ENCODE results near the gene CDK5R1.

Gene CDK5R1

DNA sequence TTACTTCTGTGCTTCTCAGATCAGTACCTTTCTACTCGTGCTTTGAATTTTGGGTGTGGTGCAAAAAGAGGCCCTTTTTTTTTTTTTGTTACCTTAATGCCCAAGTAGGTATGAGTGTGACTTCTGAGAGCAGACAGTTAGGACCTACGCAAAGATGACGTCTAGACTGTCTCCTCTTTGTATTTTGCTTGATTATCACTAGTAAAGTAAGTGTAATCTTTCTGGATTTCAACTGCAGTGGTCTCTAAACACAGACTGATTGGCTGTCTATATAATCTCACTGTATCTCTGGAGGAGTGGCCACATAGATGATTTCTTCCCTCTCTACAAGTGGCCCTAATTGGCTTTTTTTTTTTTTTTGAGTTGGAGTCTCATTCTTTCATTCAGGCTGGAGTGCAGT is 11.5 kb upstream of the CDK5R1 start:
- no peak for FAIRE-seq

DNA sequence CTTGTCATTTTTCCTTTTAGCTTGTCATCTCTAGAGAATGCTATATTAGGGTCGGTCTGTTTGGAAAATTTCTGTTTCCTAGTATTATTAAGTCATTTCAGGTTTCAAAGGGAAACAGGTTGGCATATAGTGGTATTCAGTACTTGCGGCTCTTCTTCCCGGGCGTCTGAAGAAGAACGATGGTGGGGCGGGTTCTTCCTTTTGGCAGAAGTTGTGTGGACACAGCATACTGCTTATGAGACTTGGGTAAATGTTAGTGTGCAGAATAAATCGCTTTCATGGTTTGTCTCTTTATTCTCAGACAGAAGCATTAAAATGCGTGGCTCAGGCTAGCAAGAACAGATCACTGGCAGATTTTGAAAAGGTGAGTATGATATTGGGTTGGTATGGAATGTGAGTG is 9.6 kb upstream of the CDK5R1 start:
- FAIRE-seq = no peak

DNA sequence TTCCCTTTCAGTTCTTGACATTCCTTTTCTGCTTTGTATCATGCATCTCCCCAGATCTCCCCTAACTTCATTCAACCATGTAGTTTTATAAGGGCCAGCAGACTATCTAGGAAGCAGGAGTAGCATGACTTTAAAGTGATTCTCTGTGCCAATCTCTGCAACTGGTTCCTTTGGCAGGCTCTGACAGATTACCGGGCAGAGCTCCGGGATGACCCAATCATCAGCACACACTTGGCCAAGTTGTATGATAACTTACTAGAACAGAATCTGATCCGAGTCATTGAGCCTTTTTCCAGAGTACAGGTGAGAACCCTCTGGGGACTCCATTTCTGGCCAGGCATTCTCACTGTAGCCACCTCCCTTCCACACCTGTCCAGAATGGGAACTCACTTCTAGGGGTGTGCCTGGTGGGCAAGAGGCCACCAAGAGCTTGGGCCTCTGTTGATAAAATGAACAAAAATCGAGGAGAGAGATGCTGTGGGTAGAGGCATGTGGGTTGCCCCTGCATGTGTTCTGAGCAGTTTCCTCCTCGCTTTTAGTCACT is 7.6 kb upstream of the CDK5R1 start:
- FAIRE-seq = no peak

DNA sequence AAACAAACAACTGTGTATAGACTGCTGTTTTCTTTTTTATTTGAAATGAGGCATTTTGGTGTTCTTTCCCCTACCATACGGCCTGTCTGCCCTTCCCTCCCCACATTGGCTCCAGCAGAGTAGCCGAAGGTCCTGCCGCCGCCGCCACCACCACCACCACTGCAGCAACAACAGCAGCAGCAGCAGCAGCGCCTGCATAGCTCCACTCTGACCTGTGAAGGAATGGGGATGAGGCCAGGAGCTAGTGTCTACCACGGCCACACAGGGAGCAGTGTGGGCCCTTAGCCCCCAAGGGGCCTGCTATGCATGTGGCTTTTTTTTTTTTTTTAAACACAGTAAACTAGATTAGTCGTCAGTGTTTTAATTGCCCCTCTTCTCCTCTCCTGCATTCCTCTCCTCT is 5.6 kb upstream of the CDK5R1 start:
- FAIRE-seq = no peak

DNA sequence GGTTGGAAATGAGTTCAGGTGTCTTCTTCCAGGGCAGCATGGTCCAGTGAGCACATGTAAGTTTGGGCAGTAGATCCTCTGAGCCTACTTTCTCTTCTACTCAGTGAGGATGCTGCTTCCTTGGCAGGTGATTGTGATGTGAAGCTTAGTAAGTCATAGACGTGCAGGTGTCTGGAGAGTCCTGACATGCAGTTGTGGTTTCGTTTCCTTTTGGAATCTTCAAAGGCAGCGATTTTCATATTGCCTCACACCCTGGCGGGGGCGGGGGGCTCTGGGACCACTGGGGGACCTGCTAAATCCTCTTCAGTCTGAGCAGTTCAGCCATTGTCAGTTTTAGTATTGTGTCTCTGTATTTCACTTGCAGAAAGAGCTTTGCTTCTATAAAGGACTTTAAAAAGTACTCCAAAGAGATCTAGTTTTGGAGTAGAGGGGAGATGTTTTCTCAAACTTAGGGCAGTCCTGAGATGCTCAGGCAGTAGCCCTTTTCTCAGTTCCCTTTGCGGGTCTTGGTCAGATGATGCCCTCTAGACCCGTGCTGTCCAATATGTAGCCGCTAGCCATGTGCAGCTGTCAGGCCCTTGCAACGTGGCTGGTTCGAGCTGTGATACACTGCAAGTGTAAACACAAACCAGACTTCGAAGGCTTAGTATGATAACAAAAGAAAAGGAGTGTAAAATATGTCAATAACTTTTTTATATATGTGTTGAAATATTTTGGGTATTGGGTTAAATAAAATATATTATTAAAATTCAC is 4.0 kb upstream of the CDK5R1 start:
- FAIRE-seq = no peak

DNA sequence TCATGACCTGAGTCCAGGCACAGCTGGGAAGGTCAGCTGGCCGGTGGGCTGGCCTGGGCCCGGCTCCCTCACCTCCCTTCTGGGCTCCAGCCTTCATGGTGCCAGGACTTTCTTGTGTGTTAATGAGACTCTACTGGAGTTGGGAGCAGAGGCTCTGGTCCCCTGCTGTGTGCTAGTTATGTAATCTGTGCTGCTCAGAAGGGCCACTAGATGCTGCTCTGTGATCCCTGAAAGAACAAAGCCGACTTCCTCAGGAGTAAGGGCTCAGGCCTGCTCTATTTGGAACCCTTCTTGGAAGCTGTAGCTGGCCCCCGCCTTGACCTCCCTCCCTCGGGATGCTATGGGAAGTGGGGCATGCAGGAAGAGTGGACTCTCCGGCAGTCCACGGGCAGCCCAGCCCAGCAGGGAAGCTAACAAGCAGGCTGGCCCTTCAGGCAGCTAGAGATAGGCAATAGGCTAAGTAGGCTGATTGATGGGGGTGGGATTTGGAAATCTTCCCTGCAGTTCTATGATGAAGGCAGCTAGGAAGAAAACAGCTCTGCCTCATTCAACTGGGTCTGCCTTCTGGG is 3.3 kb upstream of the CDK5R1 start:
- FAIRE-seq = peak; percentile 71

DNA sequence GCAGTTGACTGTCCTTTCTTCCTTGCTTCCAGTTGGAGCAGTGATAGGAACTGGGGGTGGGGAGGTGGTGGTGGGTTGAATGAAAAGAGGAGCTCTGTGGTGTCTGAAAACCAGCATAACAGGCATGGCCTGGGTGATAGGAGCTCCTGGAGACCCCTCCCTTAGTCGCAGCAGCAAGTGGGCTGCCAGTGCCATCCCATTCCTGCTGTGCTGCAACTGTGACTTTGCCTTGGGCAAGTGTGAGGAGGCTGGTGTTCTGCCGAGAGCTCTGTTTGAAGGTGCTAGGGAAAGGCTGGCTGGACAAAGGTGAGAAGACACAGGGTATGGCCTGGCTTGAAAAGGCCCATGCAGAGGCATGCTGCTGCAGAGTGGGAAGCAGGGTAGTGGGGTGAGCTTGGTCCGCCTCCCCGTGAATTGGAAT is 2.7 kb upstream of the CDK5R1 start:
- no peak for FAIRE-seq

DNA sequence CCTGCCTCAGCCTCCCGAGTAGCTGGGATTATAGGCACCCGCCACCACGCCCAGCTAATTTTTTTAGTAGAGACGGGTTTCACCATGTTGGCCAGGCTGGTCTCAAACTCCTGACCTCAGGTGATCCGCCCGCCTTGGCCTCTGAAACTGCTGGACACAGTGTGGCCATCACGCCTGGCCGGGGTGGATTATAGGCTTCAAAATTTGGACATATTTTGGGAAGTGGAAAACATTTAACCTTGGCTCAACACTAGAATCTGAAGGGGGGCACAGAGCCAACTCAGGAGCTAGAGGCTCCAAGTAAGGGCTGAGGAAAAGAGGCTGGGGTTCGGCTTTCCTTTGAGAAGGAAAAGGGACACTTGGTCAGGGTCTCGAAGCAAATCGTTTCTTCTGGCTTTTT is 2.2 kb upstream of the CDK5R1 start:
- no peak for FAIRE-seq

DNA sequence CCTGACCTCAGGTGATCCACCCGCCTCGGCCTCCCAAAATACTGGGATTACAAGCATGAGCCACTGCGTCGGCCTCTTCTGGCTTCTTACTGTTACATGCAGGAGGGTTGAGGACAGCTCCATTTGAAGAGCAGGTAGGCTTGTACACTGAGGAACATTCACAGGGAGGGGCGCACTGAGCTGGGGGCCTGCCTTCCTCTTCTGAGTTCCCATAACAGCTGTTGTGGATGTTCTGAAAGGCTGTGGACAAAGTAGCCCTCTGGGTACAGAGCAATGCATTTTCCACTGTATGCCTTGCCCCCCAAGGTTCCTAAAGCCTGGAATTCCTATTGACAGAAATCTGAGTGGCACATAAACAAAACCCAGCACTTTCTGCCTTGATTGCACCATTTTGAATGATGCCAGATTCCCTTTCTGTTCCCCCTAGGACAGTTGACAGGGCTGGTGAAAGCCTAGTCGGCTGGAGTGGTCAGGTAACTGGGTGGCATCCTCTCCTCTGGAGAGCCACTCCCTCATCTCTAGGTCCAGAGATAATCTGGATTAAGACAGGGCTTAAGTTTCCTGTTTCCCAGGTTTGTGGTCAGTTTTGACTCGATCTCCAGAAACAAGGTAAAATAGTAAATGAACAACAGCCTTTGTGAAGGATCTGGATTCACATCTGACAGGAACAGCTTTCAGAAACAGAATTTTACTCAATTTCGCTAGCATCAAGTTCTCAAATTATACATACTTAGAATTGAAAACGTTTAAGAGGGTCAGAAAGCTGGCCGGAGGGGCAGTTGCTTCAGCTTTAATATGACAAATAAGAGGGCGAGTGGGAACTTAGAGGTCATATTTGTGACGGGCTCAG is 1.3 kb upstream of the CDK5R1 start:
- no peak for FAIRE-seq

DNA sequence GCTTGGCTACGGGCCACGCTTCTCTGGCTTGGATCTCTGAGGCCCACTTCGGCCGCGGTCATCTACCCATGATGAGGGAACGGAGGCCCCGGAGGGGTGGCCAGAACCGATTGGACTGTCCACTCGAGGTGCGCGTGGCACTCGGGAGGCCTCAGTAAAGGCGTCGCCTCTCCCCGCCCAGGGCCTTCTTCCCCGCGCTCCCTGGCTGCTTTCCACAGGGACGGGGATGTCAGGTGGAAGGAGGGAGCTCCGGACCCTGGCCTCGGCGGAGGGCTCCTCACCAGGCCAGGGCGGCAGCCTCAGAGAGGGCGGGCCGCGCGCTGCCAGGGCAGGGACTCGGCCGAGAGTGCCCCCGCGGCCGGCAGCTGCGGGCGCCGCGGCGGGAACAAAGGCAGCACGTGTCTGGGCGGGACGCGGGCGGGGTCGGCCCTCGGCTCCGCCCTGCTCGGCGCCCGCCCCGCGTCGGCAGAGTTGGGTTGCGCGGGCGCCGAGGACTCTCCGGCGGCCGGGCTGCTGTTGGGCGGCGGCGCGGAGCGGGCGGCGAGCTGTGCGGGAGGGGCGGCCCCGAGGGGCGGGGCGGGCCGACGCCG is 587 bp upstream of the CDK5R1 start:
- FAIRE-seq = no peak

DNA sequence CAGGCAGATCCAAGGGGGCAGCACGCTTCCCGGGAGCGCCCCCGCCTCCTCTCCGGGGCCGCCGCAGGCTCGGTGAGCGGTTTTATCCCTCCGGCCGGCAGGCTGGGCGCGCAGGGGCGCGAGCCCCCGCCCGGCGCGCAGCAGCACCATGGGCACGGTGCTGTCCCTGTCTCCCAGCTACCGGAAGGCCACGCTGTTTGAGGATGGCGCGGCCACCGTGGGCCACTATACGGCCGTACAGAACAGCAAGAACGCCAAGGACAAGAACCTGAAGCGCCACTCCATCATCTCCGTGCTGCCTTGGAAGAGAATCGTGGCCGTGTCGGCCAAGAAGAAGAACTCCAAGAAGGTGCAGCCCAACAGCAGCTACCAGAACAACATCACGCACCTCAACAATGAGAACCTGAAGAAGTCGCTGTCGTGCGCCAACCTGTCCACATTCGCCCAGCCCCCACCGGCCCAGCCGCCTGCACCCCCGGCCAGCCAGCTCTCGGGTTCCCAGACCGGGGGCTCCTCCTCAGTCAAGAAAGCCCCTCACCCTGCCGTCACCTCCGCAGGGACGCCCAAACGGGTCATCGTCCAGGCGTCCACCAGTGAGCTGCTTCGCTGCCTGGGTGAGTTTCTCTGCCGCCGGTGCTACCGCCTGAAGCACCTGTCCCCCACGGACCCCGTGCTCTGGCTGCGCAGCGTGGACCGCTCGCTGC is 832 bp downstream of the CDK5R1 start:
- no peak for FAIRE-seq

DNA sequence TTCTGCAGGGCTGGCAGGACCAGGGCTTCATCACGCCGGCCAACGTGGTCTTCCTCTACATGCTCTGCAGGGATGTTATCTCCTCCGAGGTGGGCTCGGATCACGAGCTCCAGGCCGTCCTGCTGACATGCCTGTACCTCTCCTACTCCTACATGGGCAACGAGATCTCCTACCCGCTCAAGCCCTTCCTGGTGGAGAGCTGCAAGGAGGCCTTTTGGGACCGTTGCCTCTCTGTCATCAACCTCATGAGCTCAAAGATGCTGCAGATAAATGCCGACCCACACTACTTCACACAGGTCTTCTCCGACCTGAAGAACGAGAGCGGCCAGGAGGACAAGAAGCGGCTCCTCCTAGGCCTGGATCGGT is 1.4 kb downstream of the CDK5R1 start:
- FAIRE-seq = no peak

DNA sequence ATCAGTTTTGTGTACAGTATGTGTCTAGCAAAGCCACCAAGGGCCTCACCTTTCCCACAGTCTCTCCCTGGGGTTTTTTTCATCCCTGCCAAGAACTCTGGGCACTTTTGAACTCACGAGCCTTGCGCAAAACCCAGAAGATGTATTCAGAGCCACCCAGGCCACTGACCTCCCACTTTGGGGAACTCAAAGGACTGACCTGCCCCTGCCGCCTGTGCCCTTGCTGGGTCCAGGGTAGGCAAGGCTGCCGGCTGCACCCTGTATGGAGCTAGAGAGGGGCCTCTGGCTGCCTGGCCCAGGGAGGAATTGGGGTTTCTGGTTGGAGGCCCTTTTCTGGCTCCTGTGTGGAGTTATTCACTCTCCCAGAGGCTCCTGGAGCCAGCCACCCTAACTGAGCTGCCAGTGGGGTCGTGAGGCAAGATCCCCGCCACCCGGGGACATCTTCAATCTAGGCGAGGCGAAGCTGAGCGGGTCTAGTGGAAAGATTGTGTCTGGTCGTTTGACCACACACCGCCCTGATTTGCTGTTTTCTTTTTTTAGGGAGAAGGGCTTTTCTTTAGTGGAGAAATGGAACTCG is 1.9 kb downstream of the CDK5R1 start:
- FAIRE-seq = no peak

DNA sequence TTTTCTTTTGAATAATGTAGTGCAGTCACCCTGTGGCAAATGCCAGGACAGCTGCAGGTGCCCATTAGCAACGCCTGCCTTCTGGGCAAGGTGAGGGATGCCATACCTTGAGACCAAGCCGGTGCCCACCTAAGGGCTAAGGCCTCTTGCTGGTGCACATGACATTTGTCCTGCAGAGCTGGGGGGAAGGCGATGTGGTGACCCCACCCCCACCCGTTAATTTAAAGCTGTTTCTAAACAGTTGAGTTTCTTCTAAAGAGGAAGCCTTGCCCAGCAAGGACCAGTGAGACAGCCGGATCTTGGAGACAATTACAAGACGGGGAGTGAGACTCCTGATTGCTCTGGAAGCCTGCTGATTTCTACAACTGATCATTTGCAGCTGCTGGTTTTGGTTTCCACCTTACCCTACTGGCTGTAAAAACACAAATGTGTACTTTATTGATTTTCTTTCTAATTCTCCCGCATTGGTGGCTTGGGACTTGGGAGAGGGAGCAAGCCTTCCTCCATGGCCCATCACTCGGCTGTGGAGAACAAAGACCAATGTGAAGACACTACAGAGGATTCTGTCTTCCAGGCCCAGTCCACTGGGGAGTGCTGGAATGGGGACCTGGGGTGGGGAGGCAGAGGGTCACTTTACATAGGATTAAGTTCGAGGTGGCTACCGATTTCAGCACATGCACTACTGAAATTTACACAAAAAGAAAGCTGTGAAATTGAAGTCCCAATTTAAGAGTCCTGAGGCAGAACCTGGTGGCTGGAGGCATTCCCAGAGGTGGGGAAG is 2.7 kb downstream of the CDK5R1 start:
- no peak for FAIRE-seq

DNA sequence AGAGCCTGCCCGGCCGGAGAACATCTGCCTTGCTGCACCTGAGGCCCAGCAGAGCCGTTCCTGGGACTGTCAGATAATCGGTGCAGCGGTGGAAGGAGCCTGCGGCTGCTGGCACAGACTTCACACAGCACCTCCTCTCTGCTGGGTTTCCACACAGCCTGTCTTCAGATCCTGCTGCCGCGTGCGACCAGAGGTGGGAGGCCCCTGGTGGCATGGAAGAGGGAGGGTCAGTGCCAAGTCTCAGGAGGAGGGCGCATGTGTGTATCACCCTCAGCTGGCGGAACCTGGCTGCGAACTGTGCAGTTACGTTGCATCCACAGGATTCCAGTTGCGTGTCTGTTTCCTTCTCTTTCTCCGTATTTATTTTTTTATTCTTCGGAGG is 3.3 kb downstream of the CDK5R1 start:
- FAIRE-seq = no peak

DNA sequence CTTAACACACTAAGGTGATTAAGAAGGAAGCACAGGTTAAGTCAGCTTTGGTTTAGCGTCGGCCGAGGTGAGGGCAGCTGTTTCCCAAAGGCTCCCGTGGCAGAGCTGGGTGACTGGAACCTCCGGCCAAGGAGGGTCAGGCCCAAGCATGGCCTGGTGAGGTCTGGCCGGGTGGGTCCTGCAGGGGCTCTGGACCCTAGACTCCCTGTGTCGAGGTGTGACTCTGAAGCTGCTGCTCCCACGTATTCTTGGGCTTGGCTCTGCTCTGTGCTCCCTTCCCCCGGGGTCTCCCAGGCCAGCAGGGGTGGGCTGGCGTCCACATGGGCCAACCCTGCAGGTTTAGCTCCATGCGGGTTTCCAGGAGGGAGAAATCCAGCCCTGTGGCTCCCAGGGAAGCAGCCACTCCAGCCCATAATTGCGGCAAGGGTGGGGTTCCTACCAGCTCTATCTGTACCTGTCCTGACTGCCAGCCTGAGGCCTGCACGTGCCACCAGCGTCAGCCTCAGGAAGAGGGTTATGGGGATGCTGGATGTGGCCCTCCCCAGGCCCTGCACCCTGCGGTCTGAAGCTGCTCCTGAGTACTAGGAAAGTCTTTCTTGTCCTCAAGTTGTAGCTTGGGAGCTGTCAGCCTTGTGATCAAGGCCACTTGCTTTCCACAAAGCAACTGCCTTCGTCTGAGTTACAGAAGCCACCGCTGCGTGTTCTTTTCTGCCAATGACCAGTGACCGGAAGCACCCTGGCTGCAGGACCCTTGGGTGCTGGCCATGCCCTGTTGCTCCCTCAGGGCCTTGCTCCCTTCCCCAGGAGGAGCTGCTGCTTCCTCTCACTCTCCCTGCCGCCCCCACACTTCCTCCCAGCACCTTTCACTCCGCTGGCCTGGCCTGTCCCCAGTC is 4.8 kb downstream of the CDK5R1 start:
- FAIRE-seq = no peak

DNA sequence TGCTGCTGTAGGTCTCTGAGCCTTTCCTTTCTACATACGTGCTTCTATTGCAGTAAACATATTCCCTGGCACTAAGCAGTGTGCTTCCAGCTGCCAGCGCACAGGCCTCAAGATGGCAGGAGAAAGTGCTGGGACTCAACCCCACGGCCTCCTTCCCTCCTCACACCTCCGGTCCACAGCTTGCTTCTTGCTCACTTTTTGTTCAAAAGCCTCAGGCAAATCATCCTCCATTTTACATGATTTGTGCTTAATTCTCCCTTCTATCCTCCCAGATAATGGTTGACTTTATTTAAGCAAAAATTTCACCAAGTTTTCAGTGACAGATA is 5.4 kb downstream of the CDK5R1 start:
- FAIRE-seq = no peak

DNA sequence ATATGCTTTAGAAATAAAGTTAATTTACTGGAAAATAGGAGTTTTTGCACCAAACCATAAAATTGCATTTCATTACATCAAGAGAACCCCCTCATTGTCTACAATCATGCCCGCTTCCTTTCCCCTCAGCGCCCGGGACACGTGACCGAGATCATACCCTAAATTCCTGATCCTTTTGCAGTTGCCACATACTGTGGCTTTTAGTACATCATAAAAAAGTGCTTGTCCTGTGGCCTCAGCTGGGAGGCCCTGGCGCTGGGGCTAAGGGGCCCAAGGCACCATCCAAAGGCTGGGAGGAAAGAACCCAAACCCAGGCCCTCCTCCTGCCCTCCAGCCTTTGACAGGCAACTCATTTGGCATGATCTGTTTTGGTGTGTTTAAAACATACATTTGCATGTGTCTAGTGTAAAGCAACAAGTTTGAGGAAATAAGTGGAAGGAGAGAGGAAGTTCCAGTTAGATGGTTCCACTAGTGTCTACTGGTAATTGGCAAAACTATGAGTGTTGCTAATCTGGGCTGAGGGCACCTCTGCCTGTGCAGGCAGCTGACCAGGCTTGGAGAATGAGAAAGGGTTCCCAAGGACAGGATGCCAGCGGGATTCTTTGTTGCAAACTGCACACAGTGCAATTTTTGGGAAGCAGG is 6.0 kb downstream of the CDK5R1 start:
- no peak for FAIRE-seq

DNA sequence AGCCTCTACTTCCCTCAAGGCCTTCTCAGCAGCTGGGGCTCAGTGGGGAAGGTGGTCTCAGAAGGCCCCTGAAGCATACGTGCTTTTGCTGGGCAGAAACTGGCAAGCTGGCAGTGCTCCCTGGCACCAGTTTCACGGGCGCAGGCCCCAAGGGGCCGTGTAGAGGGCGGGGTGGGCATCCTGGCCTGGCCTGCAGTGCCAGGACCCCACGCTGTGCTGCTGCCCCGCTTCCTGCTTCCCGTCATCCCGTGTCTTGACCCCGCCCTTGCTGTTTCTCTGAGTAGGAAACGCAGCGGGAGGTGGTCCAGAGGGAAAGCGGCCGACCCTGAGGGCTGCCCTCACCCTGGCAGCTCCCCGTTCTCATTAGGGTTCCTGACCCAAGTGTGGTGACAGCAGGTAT is 6.8 kb downstream of the CDK5R1 start:
- FAIRE-seq = no peak

DNA sequence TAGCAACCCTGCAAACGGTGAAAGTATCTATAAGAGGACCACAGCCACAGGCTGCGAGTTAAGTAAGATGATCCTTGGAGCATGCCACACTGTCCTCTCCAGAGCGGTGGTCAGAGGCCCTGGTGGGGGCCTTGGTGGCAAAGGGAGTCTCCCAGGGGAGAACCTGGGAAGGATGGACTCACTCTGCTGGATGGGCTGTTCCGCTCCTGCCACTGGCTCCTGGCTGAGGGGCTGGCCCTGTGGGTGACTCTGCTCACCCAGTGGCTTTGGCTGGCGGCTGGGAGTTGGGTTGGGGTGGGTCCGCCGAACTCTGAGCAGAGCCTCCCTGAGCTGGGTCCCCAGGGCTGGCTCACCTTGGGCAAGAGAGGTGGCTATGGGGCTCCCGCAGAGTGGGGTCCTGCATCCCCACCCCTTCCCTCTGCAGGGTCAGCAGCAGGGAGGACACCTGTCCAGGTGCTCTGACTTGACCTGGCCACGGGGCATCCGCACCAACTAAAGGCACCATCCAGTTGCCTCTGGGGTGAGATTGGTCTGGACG is 7.3 kb downstream of the CDK5R1 start:
- no peak for FAIRE-seq

All from islet of Langerhans (tissue), 1 donor.